GM19043 (cell line): ENCODE results near the gene MYL7.
"Not testable (repeated sequence)": the region's sequence is repeated elsewhere in the genome, so short reads cannot be mapped to it uniquely, and the experiment has no call there.

Experiments
- ATAC-seq: cut with Tn5 transposase; IDR thresholded peaks from one replicate; pipeline ENCODE4 v1.9.1; 2021; ENCODE audit warnings: low read depth; ENCODE audit not compliant: unreplicated experiment

The MYL7 gene

GRCh38 chr7:44141221-44141850 lies at the start of gene MYL7:
MYL7 (minus strand) TSS chr7:44141332; CDS start chr7:44141305, 27 bp downstream.
- no peak for ATAC-seq

- ATAC-seq = no peak
These were observed 49.1 kb upstream of the MYL7 start for GRCh38 chr7:44189993-44190872.

GRCh38 chr7:44189286-44189992 lies 48.3 kb upstream of the MYL7 start, which contains the start of gene GCK:
GCK (minus strand) TSS chr7:44189439; CDS start chr7:44188953, 486 bp downstream.
- ATAC-seq = no peak

- no peak for ATAC-seq
These were observed 47.5 kb upstream of the MYL7 start for GRCh38 chr7:44188480-44189225.

- no peak for ATAC-seq
These were observed 46.7 kb upstream of the MYL7 start for GRCh38 chr7:44187636-44188416.

- no peak for ATAC-seq
These were observed 45.6 kb upstream of the MYL7 start for GRCh38 chr7:44186736-44187135.

- ATAC-seq = no peak
These were observed 44.6 kb upstream of the MYL7 start for GRCh38 chr7:44185729-44186128.

- ATAC-seq = no peak
These were observed 43.8 kb upstream of the MYL7 start for GRCh38 chr7:44184873-44185446.

GRCh38 chr7:44184206-44184872 lies 43.2 kb upstream of the MYL7 start:
- no peak for ATAC-seq

GRCh38 chr7:44183386-44183785 lies 42.3 kb upstream of the MYL7 start:
- no peak for ATAC-seq

GRCh38 chr7:44182827-44183226 lies 41.7 kb upstream of the MYL7 start:
- ATAC-seq = no peak

GRCh38 chr7:44180631-44181030 lies 39.5 kb upstream of the MYL7 start:
- no peak for ATAC-seq

GRCh38 chr7:44177570-44178131 lies 36.5 kb upstream of the MYL7 start:
- ATAC-seq = no peak

GRCh38 chr7:44176486-44176885 lies 35.4 kb upstream of the MYL7 start:
- no peak for ATAC-seq

GRCh38 chr7:44175730-44176129 lies 34.6 kb upstream of the MYL7 start:
- no peak for ATAC-seq

GRCh38 chr7:44174694-44174948 lies 33.5 kb upstream of the MYL7 start:
- ATAC-seq = not testable (repeated sequence)

- ATAC-seq = no peak
These were observed 33.0 kb upstream of the MYL7 start for GRCh38 chr7:44173911-44174693.

GRCh38 chr7:44172803-44173424 lies 31.8 kb upstream of the MYL7 start:
- no peak for ATAC-seq
